GM18909 (cell line): ENCODE data around the gene COL25A1.
A peak's percentile ranks its signal among the peaks of the same experiment; 100 is the strongest.

Experiments
- ATAC-seq: cut with Tn5 transposase; IDR thresholded peaks from one replicate; pipeline ENCODE4 v1.9.1; 2021; ENCODE audit warnings: mild to moderate bottlenecking; ENCODE audit not compliant: unreplicated experiment, poor library complexity

Gene COL25A1

DNA sequence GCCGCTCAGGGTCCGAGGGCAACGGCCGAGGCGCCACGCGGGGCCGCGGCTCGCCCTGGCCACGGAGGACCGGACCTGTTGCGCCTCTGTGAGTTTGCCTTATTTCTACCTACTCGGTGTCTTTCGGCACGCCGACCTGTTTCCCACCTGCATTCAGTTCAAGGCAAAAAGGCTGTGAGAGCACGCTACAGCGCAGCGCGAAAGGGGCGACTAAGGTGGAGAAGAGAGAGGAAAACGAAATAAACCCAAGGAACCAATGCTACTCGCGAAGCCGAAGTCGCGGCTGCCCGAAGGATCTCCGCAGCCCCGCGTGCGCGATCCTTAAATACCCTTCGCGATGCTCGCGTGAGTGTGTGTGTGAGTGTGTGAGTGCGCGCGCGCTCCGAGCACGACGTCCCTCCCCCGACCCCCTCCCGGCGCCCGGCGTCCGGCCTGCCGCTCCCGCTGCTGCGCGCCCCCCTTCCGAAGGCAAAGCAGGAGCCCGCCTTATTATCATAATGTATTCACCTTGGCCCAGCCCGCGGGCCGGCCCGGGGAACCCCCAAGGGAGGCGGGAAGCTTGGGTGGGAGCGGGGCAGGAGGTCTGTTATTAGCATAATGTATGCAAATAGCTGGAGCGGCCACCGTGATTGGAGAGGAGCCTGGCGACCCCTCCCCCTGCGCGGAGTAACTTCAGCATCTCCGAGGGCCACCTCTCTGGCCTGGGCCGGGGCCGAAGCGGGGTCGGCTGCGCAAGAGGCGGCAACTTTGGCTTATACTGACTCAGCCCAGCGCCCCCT is at the start of gene COL25A1:
TSS of gene COL25A1 (minus strand) at position 298 of the 779 bp plus-strand sequence.
- no peak for ATAC-seq

DNA sequence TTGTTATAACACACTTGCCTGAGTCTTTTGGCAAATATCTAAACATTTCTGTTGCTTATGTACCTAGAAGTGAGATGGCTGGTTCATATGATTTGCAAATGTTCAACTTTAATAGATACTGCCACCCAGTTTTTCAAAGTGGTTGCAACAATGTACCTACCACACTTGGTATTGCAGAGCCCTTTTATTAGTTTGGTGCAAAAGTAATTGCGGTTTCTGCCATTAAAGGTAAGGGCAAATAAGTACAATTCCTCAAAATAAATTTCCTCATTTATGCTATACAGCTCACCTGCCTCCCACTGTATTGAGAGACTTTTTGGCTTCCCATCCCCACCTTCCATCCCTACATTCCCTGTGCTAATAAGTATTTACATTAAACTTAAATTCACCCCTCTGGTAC is 47.7 kb upstream of the COL25A1 start:
- no peak for ATAC-seq

DNA sequence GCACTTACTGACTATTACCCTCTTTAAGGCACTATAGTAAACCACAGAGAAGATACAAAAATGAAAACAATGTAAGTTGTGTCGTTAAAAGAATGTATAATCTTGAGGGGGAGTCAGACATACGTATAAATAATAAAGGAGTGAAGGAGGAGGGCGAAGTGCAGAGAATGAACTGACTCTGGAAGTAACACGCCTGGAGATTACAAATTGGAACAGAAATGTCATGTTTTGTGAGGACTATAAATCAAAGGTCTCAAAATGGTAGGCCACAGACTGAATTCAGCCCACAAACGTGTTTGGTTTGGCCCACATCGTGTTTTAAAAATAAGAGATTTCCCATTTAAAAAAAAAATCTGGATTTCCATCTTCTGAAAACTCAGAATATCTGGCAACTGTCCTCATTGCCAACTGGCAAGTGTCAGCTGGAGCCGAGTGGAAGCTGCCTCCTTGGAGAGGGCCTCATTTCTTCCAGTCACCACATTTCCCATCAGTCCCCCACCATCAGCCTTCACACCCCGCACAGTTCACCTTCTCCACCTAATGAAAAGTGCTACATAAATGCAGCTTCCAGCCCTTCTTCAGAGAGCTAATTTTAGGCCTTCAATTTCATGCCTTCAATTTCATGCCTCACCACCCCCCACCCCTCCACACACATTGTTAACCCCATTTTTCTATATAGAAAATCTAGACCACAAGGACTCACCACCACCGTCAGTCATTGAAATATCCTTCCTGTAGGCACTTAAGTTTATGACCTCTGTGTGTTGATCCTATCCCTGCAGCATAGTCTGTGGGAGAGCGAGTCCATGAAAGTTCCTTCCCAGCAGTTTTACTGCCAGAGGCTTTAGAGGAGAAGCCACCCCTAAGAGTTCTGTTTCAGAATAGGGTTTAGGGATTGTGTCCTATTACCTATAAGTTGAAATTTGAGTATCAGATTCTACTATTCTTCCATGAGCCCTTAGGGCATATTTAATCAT is 32.0 kb upstream of the COL25A1 start:
- no peak for ATAC-seq

DNA sequence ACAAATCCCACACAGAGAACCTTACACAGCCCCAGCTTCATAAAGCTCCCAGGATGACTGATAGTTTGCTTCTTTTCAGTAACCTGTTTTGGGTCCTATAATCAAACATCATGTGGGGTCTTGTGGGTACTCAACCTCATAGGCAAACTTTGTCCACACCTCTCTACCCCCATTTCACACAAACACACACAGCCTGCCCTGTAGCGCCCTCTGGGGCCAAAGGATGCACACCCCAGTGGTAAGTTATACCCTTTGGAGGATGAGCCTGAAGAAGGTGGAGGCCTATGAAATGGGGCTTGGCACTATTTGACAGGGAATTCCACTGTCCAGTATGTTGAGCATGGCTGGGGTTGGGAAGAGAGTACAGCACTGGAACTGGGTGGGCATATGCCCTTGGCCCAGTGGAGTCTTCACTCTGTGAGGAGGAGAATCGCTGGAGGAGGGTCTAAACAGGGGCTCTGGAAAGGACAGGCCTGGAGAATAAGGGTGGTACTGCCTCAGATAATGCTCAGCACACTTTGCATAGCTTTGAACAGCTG is 30.5 kb upstream of the COL25A1 start:
- ATAC-seq, result no peak

DNA sequence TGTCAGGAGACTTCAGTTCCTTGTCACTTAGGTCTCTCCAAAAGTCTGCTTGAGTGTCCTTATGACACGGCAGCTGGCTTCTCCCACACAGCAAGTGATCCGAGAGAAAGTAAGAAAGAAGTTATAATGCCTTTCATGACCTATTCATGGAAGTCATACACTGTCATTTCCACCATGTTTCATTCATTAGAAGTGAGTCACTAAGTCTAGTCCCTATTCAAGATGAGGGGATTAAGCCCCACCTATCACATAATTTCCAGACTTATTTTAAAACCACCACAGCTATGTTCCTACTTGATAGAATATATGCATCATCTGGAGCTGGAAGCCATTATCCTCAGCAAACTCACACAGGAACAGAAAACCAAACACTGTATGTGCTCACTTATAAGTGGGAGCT is 25.2 kb upstream of the COL25A1 start:
- no peak for ATAC-seq

DNA sequence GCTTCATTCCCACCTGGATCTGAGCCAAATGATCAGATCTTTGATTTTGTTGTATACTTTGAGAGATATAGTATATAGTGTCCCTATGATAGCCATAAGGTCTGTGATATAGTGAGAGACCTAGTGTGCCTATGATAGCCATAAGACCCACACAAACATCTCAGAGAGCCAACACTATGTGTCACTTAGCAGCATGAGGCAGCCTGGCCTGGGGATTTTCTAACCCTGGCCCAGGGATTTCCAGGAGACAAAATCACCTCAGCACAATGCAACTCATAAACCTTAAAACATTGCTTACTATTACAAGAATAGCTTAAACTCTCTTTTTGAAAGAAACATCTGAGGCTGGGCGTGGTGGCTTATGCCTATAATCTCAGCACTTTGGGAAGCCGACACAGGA is 23.2 kb upstream of the COL25A1 start:
- no peak for ATAC-seq

DNA sequence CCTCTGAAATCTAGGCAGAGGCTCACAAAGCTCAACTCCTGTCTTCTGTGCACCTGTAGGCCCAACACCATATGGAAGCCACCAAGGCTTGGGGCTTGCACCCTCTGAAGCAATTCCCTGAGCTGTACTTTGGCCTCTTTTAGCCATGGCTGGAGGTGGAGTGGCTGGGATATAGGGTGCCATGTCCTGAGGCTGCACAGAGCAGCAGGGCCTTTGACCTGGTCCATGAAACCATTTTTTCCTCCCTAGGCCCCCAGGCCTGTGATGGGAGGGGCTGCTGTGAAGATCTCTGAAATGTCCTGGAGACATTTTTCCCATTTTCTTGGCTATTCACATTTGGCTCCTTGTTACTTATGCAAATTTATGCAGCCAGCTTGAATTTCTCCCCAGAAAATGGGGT is 20.9 kb upstream of the COL25A1 start:
- ATAC-seq, result no peak

DNA sequence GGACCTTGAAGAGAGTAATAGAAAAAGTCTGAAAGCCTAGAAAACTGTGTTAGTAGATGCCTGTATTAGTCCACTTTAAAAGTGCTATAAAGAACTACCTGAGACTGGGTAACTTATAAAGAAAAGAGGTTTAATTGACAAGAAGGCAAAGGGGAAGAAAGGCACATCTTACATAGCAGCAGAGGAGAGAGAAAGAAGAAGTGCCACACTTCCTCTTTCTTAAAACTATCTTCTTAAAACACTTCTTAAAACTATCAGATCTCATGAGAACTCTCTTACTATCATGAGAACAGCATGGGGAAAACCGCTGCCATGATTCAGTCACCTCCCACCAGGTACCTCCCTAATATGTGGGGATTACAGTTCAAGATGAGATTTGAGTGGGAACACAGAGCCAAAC is 18.8 kb upstream of the COL25A1 start:
- no peak for ATAC-seq

DNA sequence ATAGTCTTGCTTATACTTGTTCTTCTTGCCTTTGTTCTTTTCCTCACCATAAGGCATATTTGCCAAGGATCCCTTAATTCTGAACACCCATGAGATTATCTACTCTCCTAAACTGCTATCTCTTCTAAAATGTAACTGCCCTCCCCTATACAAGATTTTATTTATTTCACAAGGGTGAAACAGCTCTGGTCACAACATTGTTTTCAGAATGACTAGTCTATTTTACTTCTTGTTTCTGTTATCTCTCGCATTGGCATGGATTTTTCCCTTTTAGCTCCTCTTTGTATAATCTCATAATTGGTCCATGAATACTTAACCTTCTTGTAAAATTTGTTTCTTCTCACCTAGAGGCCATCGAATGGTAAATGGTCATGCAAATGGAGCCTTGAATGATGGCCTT is 17.2 kb upstream of the COL25A1 start:
- peak; percentile 54 for ATAC-seq

DNA sequence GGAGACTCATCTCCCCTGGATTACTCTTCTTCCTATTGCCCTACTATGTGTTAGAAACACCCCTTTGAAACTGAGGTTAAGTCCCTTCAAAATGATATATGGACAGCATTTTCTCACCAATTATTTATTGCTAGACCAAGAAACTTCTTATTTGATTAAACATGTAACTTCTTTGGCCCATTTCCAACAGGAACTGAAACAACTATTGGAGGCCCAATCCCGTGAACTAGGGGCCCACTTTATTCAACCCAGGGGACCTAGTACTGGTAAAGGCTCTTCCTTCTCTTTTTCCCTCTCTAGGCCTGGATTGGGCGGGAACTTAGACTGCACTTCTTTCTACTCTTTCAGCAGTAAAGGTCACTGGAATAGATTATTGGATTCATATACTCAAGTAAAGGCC is 16.7 kb upstream of the COL25A1 start:
- ATAC-seq, result peak; percentile 23

DNA sequence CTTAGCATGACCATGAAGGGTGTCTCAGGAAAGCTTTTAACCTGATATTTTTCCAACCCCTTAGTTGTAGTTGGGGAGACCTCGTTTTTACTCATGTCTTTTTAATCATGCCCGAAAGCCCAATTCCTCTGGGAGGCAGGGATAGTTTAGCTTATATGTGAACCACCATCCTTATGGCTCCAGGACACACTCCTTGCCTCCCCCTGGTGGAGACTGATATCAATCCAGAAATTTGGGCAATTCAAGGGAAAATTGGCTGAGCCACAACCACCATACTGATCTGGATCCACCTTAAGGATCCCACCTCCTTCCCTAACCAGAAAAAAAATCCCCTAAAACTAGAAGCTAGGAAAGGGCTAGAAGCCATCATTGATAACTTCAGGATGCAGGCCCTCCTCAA is 13.4 kb upstream of the COL25A1 start:
- ATAC-seq, result no peak

DNA sequence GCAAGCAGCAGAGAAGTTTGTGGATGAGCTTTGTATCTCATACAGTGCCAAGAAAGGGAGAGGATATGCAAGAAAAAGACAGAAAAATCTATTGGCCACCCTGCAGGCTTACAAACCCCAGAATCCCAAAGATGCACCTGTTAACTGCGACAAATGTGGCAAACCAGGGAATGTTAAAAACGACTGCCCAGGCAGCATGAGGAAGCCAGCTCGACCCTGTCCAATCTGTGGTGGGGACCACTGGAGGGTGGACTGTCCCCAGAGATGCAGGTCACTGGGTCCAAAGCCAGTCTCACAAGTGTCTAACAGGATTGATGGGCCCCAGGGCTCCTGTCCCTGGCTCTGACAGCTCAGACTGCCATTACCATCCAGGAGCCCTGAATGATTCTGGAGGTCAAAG is 12.9 kb upstream of the COL25A1 start:
- ATAC-seq, result no peak

DNA sequence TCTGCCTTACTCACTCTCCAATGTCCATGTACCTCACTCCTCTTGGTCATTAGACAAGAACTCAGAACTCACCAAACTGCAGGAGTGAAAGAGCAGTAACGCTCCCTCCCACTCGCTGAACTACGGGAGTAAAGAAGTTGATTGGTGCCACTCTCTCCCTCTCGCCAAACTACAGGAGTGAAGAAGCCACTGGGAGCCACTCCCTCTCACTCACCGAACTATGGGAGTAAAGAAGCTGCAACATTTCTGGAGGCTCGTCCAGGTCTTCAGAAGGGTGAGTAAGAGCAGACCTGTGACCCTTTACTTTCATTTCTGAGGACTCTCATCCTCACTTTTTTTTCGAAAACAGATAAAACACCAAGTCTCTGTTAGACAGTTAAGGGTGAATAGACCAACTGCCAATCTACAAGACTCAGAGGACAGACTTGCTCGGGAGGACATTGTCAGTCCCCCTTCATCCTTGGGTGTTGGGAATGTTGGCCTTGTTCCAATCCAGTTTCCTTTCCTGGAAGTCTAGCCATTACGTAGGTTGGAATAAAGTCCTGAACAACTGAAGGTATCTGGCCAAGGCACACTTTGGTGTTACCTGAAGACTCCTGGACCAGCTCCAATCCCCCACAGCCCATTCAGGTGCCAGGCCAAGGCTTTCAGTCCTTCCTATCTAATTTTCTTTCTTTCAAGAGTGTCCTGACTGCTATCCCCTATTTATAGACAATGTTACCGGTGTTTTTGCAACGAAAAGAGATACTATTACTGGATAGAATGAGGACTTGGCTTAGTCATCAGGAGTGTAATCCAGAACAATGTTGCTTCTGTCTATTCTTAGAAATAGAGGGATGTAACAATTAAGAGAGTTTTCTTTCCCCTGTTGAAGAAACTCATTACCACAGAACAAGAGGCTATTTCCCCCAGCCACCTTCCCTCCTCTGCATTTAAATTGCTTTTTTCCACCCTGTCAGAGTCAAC is 11.0 kb upstream of the COL25A1 start:
- no peak for ATAC-seq

DNA sequence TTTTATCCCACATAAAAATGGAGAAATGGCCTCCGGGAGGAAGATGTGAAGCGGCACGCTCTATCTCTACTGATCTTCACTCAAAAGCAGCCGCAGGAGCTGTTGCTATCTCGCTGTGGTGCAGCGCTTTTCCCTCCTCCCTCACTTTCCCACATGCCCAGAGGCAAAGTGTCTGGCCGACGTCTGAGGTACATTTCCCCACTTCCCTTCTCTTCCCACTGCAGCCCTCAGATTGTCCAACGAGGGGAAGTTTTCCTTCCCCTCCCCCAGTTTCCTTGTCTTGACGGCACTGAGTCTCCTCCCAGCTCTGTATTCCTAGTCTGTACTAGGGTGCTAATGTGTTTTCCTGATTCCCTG is 660 bp upstream of the COL25A1 start:
- no peak for ATAC-seq

DNA sequence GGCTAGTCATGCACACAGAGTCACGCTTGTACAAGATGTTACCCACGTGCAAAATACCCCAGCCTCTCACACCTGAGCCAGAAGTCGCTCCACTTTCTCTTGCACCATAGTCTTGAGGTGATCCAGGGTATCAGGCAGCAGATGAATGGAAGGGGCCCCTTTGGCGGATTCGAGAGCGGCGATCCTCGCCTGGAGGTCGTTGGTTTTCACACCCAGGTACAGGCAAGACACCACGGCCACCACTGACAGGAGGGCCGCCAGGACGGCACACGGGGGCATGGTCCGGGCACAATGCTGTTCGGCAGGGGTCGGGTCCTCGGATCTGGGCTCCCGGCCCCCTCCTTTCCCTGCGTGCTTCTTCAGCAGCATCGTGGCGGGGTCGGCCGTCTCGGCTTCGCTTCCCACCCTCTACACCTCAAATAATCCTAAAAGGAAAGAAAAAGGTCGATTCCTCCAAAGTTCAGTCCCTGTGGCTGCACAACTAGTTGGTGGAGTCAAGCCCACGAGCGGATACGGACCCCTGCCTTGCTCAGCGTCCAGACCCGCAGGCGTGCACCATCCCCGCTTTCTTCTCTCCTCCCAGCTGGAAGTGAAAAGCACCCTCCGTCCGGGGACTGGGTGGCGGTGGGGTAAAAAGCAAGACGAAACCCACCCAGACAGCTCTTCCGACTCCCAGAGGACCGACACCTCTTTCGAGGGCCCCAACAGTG is 652 bp downstream of the COL25A1 start:
- no peak for ATAC-seq

DNA sequence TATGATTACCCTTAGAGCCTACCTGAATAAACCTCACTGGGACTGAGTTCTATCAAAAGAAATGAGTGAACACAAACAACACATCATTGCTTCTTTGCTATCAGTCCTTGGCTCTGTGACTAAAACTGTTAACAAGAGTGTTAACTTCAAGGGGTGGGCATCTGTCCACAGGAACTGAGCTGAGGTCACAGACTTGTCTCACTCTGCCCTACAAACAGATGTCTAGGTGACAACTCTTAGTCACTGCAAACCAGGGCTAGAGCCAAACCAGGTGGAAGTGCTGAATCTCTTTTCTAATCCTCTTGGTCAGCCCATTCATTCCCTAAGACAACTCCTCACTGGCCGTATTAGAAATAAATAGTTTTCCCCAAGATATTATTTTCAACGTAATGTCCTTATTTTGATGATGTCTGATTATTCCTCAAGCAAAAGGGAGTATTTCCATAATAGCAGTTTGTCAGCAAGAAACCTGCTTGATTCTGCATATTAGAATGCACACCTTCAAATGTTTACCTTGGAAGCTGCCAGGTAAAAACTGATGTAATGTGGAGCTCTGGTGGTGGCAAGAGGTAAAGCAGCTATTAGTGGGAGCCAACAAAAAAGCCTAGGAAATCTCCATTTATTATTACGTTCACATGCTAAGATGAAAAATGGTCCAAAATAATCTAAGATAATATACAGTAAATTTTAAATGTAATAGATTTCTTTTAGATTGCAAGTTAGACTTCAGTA is 4.0 kb downstream of the COL25A1 start:
- ATAC-seq, result peak; percentile 41

DNA sequence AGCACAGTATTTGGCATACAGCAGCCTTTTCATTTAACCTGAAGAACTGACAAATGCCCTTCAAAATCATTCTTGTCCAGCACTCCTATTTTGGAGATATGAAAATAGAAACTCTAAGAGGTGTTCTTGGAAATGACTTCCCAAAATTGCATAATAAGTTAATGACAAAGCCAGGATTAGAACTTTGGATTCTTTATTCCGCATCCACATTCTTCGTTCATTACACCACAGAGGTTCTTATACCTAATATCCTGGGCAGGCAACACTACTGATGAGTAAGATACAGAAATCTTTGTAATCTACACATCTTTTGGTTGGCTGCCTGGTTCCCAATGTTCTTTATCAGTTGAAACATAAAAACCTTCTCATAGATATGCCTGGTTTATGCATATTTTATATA is 5.9 kb downstream of the COL25A1 start:
- ATAC-seq, result no peak

DNA sequence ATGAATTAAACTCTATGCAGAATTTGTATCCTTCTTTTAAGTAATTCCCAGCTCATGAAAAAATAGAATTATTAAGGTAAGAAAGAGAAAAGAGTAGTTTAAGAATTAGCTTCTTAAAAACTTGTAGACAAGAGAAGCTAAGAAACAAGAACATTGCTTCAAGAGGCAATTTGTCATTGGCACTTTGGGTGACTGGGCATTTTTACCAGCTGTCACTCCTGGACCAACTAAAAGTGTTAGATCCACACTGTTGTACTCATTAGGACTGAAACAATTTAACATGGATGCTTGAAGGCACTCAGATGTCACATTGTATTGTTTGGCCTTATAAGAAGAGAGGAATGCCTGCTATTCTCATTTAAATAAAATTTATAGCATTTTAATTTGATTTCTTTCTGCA is 7.4 kb downstream of the COL25A1 start:
- ATAC-seq, result no peak

DNA sequence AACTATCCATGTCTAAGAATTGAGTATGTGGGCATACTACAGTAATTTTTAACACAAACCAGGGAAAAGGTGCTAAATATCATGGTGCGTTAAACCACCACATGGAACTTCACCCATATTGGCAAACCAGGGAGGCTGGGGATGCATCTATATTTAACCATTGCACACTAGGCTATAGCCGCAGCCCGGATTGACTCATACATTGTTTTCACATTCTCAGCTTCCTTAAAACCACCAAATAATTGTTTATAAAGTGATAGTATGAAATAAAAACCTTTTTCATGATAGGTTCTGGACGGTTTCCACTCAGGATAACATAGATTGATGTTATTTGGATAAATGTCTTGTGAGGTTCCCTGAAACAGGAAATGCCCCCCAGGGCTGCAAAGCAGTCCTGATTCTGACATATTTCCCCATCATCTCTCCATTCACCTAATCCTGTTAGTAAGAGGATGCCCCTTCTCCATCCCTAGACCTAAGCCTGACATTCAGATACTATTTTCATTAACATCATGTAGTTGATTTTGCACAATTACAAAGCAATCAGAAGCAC is 7.9 kb downstream of the COL25A1 start:
- no peak for ATAC-seq
